Liver (tissue), 9 donors: ENCODE measurements around the gene ATF5. TPM values are rescaled to one million over a fixed set of nuclear protein-coding genes. Genes with fewer than 3 reads are reported as not detected.

Experiments used
- DNase-seq: peaks from one replicate; pipeline ENCODE4 v3.0.0-alpha.2; 2017; ENCODE audit warnings: low spot score
- H3K27ac ChIP-seq, 2 donors: one replicate each; pipeline ENCODE4 v1.7.0; 2013; ENCODE audit warnings: inconsistent platforms in 2 of 2, low read length in 2 of 2, control low read depth in 1 of 2, low read depth in 1 of 2, mild to moderate bottlenecking in 1 of 2
- H3K27me3 ChIP-seq, 4 donors: one replicate each; pipeline versions ENCODE4 v1.6.1 to v1.7.0; 2013; ENCODE audit warnings: low read length in 3 of 4, inconsistent platforms in 1 of 4, mild to moderate bottlenecking in 1 of 4, moderate library complexity in 1 of 4; ENCODE audit not compliant: control insufficient read depth in 4 of 4, insufficient read depth in 4 of 4
- H3K36me3 ChIP-seq, 4 donors: one replicate each; pipeline versions ENCODE4 v1.6.1 to v1.7.0; 2013; ENCODE audit warnings: low read length in 3 of 4, mild to moderate bottlenecking in 3 of 4, low read depth in 1 of 4, moderate library complexity in 1 of 4; ENCODE audit not compliant: control insufficient read depth in 4 of 4, insufficient read depth in 3 of 4
- H3K4me1 ChIP-seq, 4 donors: one replicate each; pipeline versions ENCODE4 v1.6.1 to v1.7.0; 2013; ENCODE audit warnings: low read length in 3 of 4, mild to moderate bottlenecking in 3 of 4, moderate library complexity in 1 of 4; ENCODE audit not compliant: control insufficient read depth in 4 of 4, insufficient read depth in 4 of 4
- H3K4me3 ChIP-seq, 3 donors: one replicate each; pipeline versions ENCODE4 v1.6.1 to v1.7.0; 2013; ENCODE audit warnings: low read length in 3 of 3, control low read depth in 1 of 3, low read depth in 1 of 3, mild to moderate bottlenecking in 1 of 3
- H3K9ac ChIP-seq, 2 donors: one replicate each; pipeline ENCODE4 v1.7.0; 2013; ENCODE audit warnings: low read length in 2 of 2, mild to moderate bottlenecking in 2 of 2, moderate library complexity in 2 of 2, control low read depth in 1 of 2, low read depth in 1 of 2
- H3K9me3 ChIP-seq, 4 donors: one replicate each; pipeline versions ENCODE4 v1.6.1 to v1.7.0; 2013; ENCODE audit warnings: low read length in 3 of 4; ENCODE audit not compliant: control insufficient read depth in 4 of 4
- EGR1 ChIP-seq, 2 donors: IDR thresholded peaks; 2 replicates each; pipeline ENCODE4 v1.6.1; 2016 to 2018; ENCODE audit warnings: antibody characterized with exemption in 2 of 2, low read depth in 2 of 2
- FOXA1 ChIP-seq: IDR thresholded peaks from 2 replicates; pipeline ENCODE4 v1.6.1; 2016; ENCODE audit warnings: antibody characterized with exemption
- FOXA2 ChIP-seq: IDR thresholded peaks from 2 replicates; pipeline ENCODE4 v1.6.1; 2016; ENCODE audit warnings: antibody characterized with exemption
- GABPA ChIP-seq, 2 donors: IDR thresholded peaks in 1 of 2; conservative IDR thresholded peaks in 1 of 2; 2 replicates each; pipeline ENCODE4 v1.6.1; 2016; ENCODE audit warnings: antibody characterized with exemption in 2 of 2, mild to moderate bottlenecking in 1 of 2, moderate library complexity in 1 of 2
- JUND ChIP-seq, 2 donors: IDR thresholded peaks; 2 replicates each; pipeline ENCODE4 v1.6.1; 2016; ENCODE audit warnings: antibody characterized with exemption in 2 of 2
- NR2F2 ChIP-seq: IDR thresholded peaks from 2 replicates; pipeline ENCODE4 v1.6.1; 2016; ENCODE audit warnings: antibody characterized with exemption
- RAD21 ChIP-seq, 2 donors: IDR thresholded peaks; 2 replicates each; pipeline ENCODE4 v1.6.1; 2016; ENCODE audit warnings: antibody characterized with exemption in 2 of 2, mild to moderate bottlenecking in 2 of 2
- RXRA ChIP-seq, 2 donors: IDR thresholded peaks; 2 replicates each; pipeline ENCODE4 v1.6.1; 2017 to 2018; ENCODE audit warnings: antibody characterized with exemption in 2 of 2, mild to moderate bottlenecking in 1 of 2
- SP1 ChIP-seq: IDR thresholded peaks from 2 replicates; pipeline ENCODE4 v1.6.1; 2018; ENCODE audit warnings: antibody characterized with exemption, mild to moderate bottlenecking
- YY1 ChIP-seq: IDR thresholded peaks from 2 replicates; pipeline ENCODE4 v1.6.1; 2016; ENCODE audit warnings: antibody characterized with exemption, mild to moderate bottlenecking
- WGBS: extraction: QIAGEN DNeasy Blood & Tissue Kit; methylation state at CpG from one replicate; pipeline ENCODE4 v1.1.7; 2013; 5-methylcytosine and 5-hydroxymethylcytosine counted together
- polyA plus RNA-seq, 2 donors: library from polyadenylated mRNA; stranded (reverse) in 1 of 2; unstranded in 1 of 2; fragments of 200-250 nt in 1 of 2; fragments of >200 nt in 1 of 2; fragmentation: Nextera tagmentation in 1 of 2; extraction: Ambion mirVana in 1 of 2; gene quantifications; one replicate each; pipeline versions ENCODE4 v1.2.1 to v1.2.3, GENCODE V29; 2013 to 2015
- total RNA-seq, 2 donors: library from RNA; depleted of rRNA; stranded (reverse); fragments of >200 nt; gene quantifications; one replicate each; pipeline ENCODE4 v1.2.3, GENCODE V29; 2014
- TF ChIP-seq, protein P1 (sequence below): IDR thresholded peaks from 2 replicates; pipeline ENCODE4 v1.6.1; 2016; ENCODE audit warnings: antibody characterized with exemption, mild to moderate bottlenecking
- TF ChIP-seq, protein P2 (sequence below): IDR thresholded peaks from 2 replicates; pipeline ENCODE4 v1.6.1; 2016; ENCODE audit warnings: antibody characterized with exemption
- TF ChIP-seq, protein P3 (sequence below): fragments of 150-350 bp; IDR thresholded peaks from 2 replicates; pipeline ENCODE4 v1.5.1; 2017; ENCODE audit warnings: improper control_type of control experiment, low read depth, low read length; ENCODE audit not compliant: missing input control
- donor health status: healthy.
- donor health status: healthy.
- donor health status: healthy.
- donor health status: healthy.
- donor health status: healthy.

ATF5 gene
- total and polyA plus RNA-seq, 4 donors = 42.3 to 2,086 (median 347) TPM

DNA sequence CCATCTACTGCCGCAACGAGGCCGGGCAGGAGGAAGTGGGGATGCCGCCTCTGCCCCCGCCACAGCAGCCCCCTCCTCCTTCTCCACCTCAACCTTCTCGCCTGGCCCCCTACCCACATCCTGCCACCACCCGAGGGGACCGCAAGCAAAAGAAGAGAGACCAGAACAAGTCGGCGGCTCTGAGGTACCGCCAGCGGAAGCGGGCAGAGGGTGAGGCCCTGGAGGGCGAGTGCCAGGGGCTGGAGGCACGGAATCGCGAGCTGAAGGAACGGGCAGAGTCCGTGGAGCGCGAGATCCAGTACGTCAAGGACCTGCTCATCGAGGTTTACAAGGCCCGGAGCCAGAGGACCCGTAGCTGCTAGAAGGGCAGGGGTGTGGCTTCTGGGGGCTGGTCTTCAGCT lies 3.7 kb downstream of the ATF5 start (continued):
- TF ChIP-seq, protein P1, sequence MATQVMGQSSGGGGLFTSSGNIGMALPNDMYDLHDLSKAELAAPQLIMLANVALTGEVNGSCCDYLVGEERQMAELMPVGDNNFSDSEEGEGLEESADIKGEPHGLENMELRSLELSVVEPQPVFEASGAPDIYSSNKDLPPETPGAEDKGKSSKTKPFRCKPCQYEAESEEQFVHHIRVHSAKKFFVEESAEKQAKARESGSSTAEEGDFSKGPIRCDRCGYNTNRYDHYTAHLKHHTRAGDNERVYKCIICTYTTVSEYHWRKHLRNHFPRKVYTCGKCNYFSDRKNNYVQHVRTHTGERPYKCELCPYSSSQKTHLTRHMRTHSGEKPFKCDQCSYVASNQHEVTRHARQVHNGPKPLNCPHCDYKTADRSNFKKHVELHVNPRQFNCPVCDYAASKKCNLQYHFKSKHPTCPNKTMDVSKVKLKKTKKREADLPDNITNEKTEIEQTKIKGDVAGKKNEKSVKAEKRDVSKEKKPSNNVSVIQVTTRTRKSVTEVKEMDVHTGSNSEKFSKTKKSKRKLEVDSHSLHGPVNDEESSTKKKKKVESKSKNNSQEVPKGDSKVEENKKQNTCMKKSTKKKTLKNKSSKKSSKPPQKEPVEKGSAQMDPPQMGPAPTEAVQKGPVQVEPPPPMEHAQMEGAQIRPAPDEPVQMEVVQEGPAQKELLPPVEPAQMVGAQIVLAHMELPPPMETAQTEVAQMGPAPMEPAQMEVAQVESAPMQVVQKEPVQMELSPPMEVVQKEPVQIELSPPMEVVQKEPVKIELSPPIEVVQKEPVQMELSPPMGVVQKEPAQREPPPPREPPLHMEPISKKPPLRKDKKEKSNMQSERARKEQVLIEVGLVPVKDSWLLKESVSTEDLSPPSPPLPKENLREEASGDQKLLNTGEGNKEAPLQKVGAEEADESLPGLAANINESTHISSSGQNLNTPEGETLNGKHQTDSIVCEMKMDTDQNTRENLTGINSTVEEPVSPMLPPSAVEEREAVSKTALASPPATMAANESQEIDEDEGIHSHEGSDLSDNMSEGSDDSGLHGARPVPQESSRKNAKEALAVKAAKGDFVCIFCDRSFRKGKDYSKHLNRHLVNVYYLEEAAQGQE = no peak

DNA sequence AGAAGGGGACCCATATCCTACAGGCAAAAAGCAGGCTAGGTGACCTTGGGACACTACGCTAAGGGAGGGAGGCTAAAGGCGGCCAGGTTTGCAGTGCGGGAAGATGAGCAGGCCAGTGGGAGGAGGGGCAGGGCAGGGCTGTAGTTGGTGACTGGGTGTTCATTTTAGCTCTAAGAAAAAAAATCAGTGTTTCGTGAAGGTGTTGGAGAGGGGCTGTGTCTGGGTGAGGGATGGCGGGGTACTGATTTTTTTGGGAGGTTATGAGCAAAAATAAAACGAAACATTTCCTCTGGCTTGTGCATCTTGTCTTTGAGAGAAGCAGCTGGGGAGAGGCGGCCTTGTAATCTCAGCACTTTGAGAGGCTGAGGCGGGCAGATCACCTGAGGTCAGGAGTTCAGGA lies 4.6 kb downstream of the ATF5 start:
- DNase-seq = no peak
- TF ChIP-seq RXRA (IDR thresholded peaks at IDR 0.05) = peak; percentile 16 to 23
- TF ChIP-seq, protein P2, sequence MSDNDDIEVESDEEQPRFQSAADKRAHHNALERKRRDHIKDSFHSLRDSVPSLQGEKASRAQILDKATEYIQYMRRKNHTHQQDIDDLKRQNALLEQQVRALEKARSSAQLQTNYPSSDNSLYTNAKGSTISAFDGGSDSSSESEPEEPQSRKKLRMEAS = no peak
- TF ChIP-seq JUND (IDR thresholded peaks at IDR 0.05) = peak in 1 of 2 donors; percentile 11
- no peak for TF ChIP-seq FOXA2
- no peak for TF ChIP-seq GABPA (IDR thresholded peaks at IDR 0.05 in 1 of 2, conservative IDR thresholded peaks at IDR 0.05 in 1 of 2)
- Histone ChIP-seq H3K4me1 (peaks cover 2 to 28% (median 14%) of the 10 kb centered on the region in 4 donors), H3K4me3 (no peak overlapping the region), H3K36me3 (peaks cover 3 to 17% (median 7%) of the 10 kb centered on the region in 4 donors), H3K27ac (peak overlapping the region; percentile 56 to 64), H3K27me3 (no peaks in the 10 kb centered on the region), H3K9ac (no peak overlapping the region), H3K9me3 (no peaks in the 10 kb centered on the region)
- WGBS = 65% methylated on average over 8 of the region's 8 CpGs

DNA sequence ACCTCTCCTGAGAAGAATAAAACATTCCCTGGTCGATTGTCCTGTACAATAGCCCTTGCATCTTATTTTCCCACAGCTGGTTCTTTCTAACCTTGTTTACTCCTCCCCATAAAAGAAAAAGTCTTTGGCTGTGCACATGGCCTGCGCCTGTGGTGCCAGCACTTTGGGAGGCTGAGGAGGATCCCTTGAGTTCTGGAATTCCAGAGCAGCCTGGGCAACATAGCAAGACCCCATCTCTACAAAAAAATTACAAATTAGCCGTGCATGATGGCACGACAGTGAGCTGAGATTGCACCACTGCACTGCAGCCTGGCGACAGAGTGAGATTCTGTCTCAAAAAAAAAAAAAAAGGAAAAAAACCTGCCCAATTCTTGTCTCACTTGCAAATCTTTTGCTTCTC lies 7.5 kb downstream of the ATF5 start:
- no peak for DNase-seq

DNA sequence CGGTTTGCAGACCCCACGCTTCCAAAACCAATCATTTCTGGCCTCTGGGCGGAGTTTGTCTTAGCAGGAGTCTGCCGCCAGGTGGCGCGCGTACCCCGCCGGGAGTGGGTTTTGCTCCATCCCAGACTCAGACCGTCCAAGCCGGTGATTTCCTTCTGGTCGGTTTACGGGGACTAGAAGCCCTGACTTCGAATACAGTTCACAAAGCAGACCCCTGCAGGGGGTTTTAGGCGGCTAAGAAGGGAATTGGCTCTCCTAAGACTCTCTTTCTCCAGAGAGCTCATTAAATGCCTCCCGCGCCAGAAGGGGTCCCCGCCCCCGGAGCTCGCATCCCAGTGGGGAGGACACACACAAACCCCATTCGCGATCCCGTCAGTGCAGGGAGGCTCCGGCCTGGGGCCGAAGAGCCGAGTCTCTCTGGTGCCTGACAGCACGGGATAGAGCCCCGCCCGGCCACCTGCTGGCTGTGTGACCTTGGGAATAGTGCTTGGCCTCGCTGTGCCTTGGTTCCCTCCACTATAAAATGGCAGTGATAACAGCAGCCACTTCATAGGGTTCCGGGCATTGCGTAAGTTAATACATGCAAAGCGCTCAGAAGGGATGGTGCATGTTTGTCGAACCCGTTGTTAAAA lies 8.9 kb downstream of the ATF5 start:
- Histone ChIP-seq H3K4me1 (peaks cover 0 to 10% (median 6%) of the 10 kb centered on the region in 4 donors), H3K36me3 (peaks cover 0 to 1% (median 1%) of the 10 kb centered on the region in 4 donors), H3K27ac (no peak overlapping the region), H3K27me3 (no peaks in the 10 kb centered on the region), H3K4me3 (no peak overlapping the region), H3K9me3 (no peaks in the 10 kb centered on the region), H3K9ac (no peak overlapping the region)
- DNase-seq = peak; percentile 89
- 19% methylated on average over 35 of the region's 35 CpGs for WGBS
- TF ChIP-seq, protein P1 = peak; percentile 52
- TF ChIP-seq NR2F2 (no peak), GABPA (IDR thresholded peaks at IDR 0.05 in 1 of 2, conservative IDR thresholded peaks at IDR 0.05 in 1 of 2) (no peak), YY1 (no peak), RAD21 (IDR thresholded peaks at IDR 0.05) (peak; percentile 94 to 95), SP1 (no peak), FOXA2 (no peak), EGR1 (IDR thresholded peaks at IDR 0.05; ENCODE audit: low read depth in 2 of 2) (no peak)
- TF ChIP-seq, protein P2 = no peak
- TF ChIP-seq, protein P3, sequence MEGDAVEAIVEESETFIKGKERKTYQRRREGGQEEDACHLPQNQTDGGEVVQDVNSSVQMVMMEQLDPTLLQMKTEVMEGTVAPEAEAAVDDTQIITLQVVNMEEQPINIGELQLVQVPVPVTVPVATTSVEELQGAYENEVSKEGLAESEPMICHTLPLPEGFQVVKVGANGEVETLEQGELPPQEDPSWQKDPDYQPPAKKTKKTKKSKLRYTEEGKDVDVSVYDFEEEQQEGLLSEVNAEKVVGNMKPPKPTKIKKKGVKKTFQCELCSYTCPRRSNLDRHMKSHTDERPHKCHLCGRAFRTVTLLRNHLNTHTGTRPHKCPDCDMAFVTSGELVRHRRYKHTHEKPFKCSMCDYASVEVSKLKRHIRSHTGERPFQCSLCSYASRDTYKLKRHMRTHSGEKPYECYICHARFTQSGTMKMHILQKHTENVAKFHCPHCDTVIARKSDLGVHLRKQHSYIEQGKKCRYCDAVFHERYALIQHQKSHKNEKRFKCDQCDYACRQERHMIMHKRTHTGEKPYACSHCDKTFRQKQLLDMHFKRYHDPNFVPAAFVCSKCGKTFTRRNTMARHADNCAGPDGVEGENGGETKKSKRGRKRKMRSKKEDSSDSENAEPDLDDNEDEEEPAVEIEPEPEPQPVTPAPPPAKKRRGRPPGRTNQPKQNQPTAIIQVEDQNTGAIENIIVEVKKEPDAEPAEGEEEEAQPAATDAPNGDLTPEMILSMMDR = peak; percentile 93

More for the DNA sequence above, 7.5 kb downstream of the ATF5 start:
- Histone ChIP-seq H3K9ac (no peak overlapping the region), H3K4me3 (no peak overlapping the region), H3K27ac (peak overlapping the region in 1 of 2 donors; percentile 31), H3K27me3 (no peaks in the 10 kb centered on the region), H3K36me3 (peaks cover 3 to 10% (median 5%) of the 10 kb centered on the region in 4 donors), H3K9me3 (no peaks in the 10 kb centered on the region), H3K4me1 (peaks cover 0 to 16% (median 8%) of the 10 kb centered on the region in 4 donors)
- TF ChIP-seq FOXA1 = no peak
- peak in 1 of 2 donors; percentile 4 for TF ChIP-seq JUND (IDR thresholded peaks at IDR 0.05)
- no peak for TF ChIP-seq FOXA2
- 44% methylated on average over 5 of the region's 5 CpGs for WGBS
